Stomach (tissue), 9 donors: Measurements from ENCODE around the gene PARP8. TPM values are rescaled to one million over a fixed set of nuclear protein-coding genes. Genes with fewer than 3 reads are reported as not detected.

Experiments
- DNase-seq, 2 donors: peaks; one replicate each; pipeline versions ENCODE4 v3.0.0 to v3.0.0-alpha.2; 2013 to 2019
- H3K27ac ChIP-seq, 5 donors: fragments of 200-600 bp in 4 of 5; sonication (generic) in 4 of 5; one replicate each; pipeline ENCODE4 v1.5.1; 2013 to 2019; ENCODE audit warnings: mild to moderate bottlenecking in 1 of 5, moderate library complexity in 1 of 5
- H3K27me3 ChIP-seq, 3 donors: fragments of 200-600 bp; sonication (generic); one replicate each; pipeline ENCODE4 v1.5.1; 2017 to 2019; ENCODE audit warnings: mixed run types in 1 of 3
- H3K36me3 ChIP-seq, 4 donors: fragments of 200-600 bp; sonication (generic); 1 replicate in 3 of 4; 2 replicates in 1 of 4; pipeline ENCODE4 v1.5.1; 2016 to 2019
- H3K4me1 ChIP-seq, 4 donors: fragments of 200-600 bp; sonication (generic); one replicate each; pipeline ENCODE4 v1.5.1; 2016 to 2019
- H3K4me3 ChIP-seq, 4 donors: fragments of 200-600 bp; sonication (generic) in 3 of 4; one replicate each; pipeline ENCODE4 v1.5.1; 2016 to 2019; ENCODE audit warnings: mild to moderate bottlenecking in 1 of 4
- H3K9me3 ChIP-seq, 4 donors: fragments of 200-600 bp; sonication (generic); one replicate each; pipeline ENCODE4 v1.5.1; 2016 to 2019
- CTCF ChIP-seq, 7 experiments: fragments of 450-650 bp in 4 of 7; fragments of 200-600 bp in 3 of 7; sonication (generic) in 3 of 7; IDR thresholded peaks; one replicate each; pipeline ENCODE4 v1.5.1; 2016 to 2019; ENCODE audit warnings: antibody characterized with exemption in 7 of 7, control low read depth in 2 of 7, mild to moderate bottlenecking in 1 of 7
- EP300 ChIP-seq: sonication (generic); formaldehyde crosslinking; IDR thresholded peaks from one replicate; pipeline ENCODE4 v1.6.1; 2017; ENCODE audit warnings: antibody characterized with exemption
- POLR2A ChIP-seq, 4 donors: fragments of 450-650 bp; IDR thresholded peaks; one replicate each; pipeline ENCODE4 v1.6.1; 2016; ENCODE audit warnings: antibody characterized with exemption in 4 of 4, control low read depth in 2 of 4, mild to moderate bottlenecking in 1 of 4, moderate library complexity in 1 of 4
- POLR2AphosphoS5 ChIP-seq, 3 donors: sonication (generic); formaldehyde crosslinking; IDR thresholded peaks; one replicate each; pipeline ENCODE4 v1.6.1; 2016; ENCODE audit warnings: antibody characterized with exemption in 3 of 3
- WGBS, 5 donors: extraction: QIAGEN DNeasy Blood & Tissue Kit in 3 of 5; methylation state at CpG; one replicate each; pipeline versions ENCODE4 v1.1.5 to v1.1.7; 2013 to 2018; 5-methylcytosine and 5-hydroxymethylcytosine counted together
- intact Hi-C: fragments of 100-400 bp; cut with DNase I; formaldehyde crosslinking; loops from one replicate; pipeline ENCODE4 v1.15.1; 2023; ENCODE audit warnings: low total_unique reads
- polyA plus RNA-seq, 3 donors: library from polyadenylated mRNA; stranded (reverse); fragments of 200-250 nt; gene quantifications; one replicate each; pipeline ENCODE4 v1.2.3, GENCODE V29; 2013
- total RNA-seq, 5 donors: library from RNA; depleted of rRNA; stranded (reverse); fragments of >200 nt; gene quantifications; one replicate each; pipeline versions ENCODE4 v1.1.0 to v1.2.3, GENCODE V29; 2014 to 2016
- donor health status: healthy with polysubstance abuse.
- donor health status: Bipolar disorder and iron deficiency.
- donor health status: healthy.

PARP8 gene
- total and polyA plus RNA-seq, 8 donors: 6.7 to 54.2 (median 22.4) TPM

GRCh38 chr5:50874306-50875001 lies 208.0 kb downstream of the PARP8 start:
- 50 to 67% (median 66%) methylated on average over 6 of the region's 6 CpGs for WGBS, 5 donors
- no peak overlapping the region for H3K4me3 ChIP-seq
- H3K4me1 ChIP-seq: no peaks in the 10 kb centered on the region
- peak in 1 of 2 donors; percentile 13 for DNase-seq
- H3K27me3 ChIP-seq: no peaks in the 10 kb centered on the region
- H3K9me3 ChIP-seq: no peaks in the 10 kb centered on the region
- peak overlapping the region in 1 of 5 donors; percentile 9 for H3K27ac ChIP-seq
- H3K36me3 ChIP-seq: no peaks in the 10 kb centered on the region
- TF ChIP-seq CTCF (IDR thresholded peaks at IDR 0.05): no peak
- no peak for TF ChIP-seq EP300
- TF ChIP-seq POLR2AphosphoS5 (IDR thresholded peaks at IDR 0.05): no peak
- TF ChIP-seq POLR2A (IDR thresholded peaks at IDR 0.05): no peak
- intact Hi-C loops: no loop called here

GRCh38 chr5:50875002-50875344 lies 208.5 kb downstream of the PARP8 start:
- WGBS, 5 donors: 79 to 100% (median 88%) methylated on average over 1 of the region's 1 CpG
- no peak overlapping the region for H3K4me3 ChIP-seq
- intact Hi-C loops: no loop called here

GRCh38 chr5:50878470-50878869 lies 212.0 kb downstream of the PARP8 start:
- H3K27ac ChIP-seq: no peak overlapping the region
- 80 to 91% (median 87%) methylated on average over 2 of the region's 2 CpGs for WGBS, 5 donors
- H3K4me1 ChIP-seq: peaks cover 0 to 7% (median 0%) of the 10 kb centered on the region in 4 donors
- H3K9me3 ChIP-seq: no peaks in the 10 kb centered on the region
- intact Hi-C loops: no loop called here
- TF ChIP-seq POLR2AphosphoS5 (IDR thresholded peaks at IDR 0.05): no peak
- no peak for TF ChIP-seq POLR2A (IDR thresholded peaks at IDR 0.05)
- no peak for TF ChIP-seq EP300
- TF ChIP-seq CTCF (IDR thresholded peaks at IDR 0.05): no peak
- DNase-seq: no peak
- H3K4me3 ChIP-seq: no peak overlapping the region
- no peaks in the 10 kb centered on the region for H3K36me3 ChIP-seq
- no peaks in the 10 kb centered on the region for H3K27me3 ChIP-seq

More at GRCh38 chr5:50875002-50875344, 208.5 kb downstream of the PARP8 start:
- Histone ChIP-seq H3K27me3 (no peaks in the 10 kb centered on the region), H3K9me3 (no peaks in the 10 kb centered on the region), H3K4me1 (peaks cover 0 to 4% (median 0%) of the 10 kb centered on the region in 4 donors), H3K27ac (peak overlapping the region in 1 of 5 donors; percentile 9), H3K36me3 (no peaks in the 10 kb centered on the region)
- no peak for DNase-seq
- TF ChIP-seq POLR2AphosphoS5 (IDR thresholded peaks at IDR 0.05) (no peak), EP300 (no peak), POLR2A (IDR thresholded peaks at IDR 0.05) (no peak)

DNA sequence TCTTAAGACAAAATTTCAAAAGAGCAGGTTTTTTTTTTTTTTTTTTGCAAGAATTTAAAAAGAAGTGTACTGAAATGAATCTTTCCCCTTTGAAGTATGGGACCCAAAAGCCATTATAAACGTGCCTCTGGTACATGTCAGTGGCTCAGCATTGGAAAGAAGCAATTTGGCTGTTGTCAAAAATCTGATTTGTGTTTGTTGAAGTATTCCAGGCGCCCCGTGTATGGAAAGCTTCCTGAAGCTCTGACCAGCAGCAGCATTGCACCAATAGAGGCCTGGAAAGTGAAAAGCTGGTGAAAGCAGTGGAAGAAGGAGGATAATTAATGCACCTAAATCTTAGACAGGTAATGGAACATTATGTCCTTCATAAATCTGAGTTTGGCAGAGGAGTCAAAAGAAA lies 215.0 kb downstream of the PARP8 start:
- Histone ChIP-seq H3K4me1 (peaks cover 0 to 7% (median 0%) of the 10 kb centered on the region in 4 donors), H3K36me3 (no peaks in the 10 kb centered on the region), H3K9me3 (no peaks in the 10 kb centered on the region), H3K27me3 (no peaks in the 10 kb centered on the region), H3K27ac (no peak overlapping the region), H3K4me3 (no peak overlapping the region)
- intact Hi-C loops: no loop called here
- DNase-seq: peak in 1 of 2 donors; percentile 35
- TF ChIP-seq EP300 (no peak), CTCF (IDR thresholded peaks at IDR 0.05) (no peak), POLR2A (IDR thresholded peaks at IDR 0.05) (no peak), POLR2AphosphoS5 (IDR thresholded peaks at IDR 0.05) (no peak)
- WGBS, 5 donors: 52 to 66% (median 62%) methylated on average over 3 of the region's 3 CpGs
